ENCODE results near the gene NDUFB6. TPM values are rescaled to one million over a fixed set of nuclear protein-coding genes. Genes with fewer than 3 reads are reported as not detected.

Gene NDUFB6
- total RNA-seq, 2 donors from 2014 or later: 6.9 to 7.5 TPM

DNA sequence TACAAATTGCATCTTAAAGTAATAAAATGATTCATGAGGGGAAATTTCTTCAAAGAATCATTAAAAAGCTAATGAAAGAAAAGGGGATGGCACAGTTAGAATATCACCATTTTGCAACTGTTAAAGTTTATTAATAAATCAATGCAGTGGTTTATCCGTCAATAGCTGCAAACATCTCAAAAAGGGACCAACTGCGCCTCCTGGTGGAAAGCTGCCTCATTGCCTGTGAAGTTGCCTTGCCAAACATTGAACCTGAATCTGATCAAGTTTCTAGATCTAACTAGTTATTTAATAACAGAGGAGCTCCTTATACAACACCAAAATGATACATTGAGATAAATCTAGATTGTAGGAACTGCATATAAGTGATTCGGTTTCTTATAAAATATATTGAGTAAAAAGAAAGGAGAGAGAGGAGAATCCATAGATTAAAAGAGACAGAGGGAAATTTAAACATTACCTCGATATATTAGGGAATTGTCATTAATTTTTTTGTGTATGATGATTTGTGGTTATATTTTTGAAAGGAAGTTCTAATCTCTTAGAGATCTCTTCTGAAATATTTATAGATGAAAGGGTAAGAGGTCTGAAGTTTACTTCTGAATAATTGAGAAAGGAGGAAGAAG, 6.9 kb upstream of the NDUFB6 start:
- 10 to 14% methylated on average over 4 of the region's 4 CpGs for WGBS, 2 donors
- peak; percentile 58 for ATAC-seq

DNA sequence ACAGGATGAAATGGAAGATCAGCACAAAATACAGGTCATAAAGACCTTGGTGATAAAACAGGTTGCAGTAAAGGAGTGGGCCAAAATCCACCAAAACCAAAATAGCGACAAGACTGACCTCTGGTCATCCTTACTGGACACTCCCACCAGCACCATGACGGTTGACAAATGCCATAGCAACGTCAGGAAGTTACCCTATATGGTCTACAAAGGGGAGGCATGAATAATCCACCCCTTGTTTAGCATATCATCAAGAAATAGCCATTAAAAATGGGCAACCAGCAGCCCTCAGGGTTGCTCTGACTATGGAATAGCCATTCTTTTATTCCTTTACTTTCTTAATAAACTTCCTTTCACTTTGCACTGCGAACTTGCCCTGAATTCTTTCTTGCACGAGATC, 6.0 kb upstream of the NDUFB6 start:
- no peak for ATAC-seq
- no peak for DNase-seq
- intact Hi-C loops (cut with DNase I): no loop called here
- H3K4me1 ChIP-seq: no peaks in the 10 kb centered on the region
- 42% methylated on average over 5 of the region's 5 CpGs for WGBS, 2 donors
- no peak overlapping the region for H3K27ac ChIP-seq
- TF ChIP-seq, protein P1, sequence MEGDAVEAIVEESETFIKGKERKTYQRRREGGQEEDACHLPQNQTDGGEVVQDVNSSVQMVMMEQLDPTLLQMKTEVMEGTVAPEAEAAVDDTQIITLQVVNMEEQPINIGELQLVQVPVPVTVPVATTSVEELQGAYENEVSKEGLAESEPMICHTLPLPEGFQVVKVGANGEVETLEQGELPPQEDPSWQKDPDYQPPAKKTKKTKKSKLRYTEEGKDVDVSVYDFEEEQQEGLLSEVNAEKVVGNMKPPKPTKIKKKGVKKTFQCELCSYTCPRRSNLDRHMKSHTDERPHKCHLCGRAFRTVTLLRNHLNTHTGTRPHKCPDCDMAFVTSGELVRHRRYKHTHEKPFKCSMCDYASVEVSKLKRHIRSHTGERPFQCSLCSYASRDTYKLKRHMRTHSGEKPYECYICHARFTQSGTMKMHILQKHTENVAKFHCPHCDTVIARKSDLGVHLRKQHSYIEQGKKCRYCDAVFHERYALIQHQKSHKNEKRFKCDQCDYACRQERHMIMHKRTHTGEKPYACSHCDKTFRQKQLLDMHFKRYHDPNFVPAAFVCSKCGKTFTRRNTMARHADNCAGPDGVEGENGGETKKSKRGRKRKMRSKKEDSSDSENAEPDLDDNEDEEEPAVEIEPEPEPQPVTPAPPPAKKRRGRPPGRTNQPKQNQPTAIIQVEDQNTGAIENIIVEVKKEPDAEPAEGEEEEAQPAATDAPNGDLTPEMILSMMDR (IDR thresholded peaks at IDR 0.05): no peak
- TF ChIP-seq POLR2A (IDR thresholded peaks at IDR 0.05): no peak
- no peaks in the 10 kb centered on the region for H3K27me3 ChIP-seq
- no peak overlapping the region for H3K4me3 ChIP-seq
- no peaks in the 10 kb centered on the region for H3K9me3 ChIP-seq
- no peaks in the 10 kb centered on the region for H3K36me3 ChIP-seq (replicated peaks in 1 of 2; ENCODE audit: insufficient read depth in 1 of 2, low read depth in 2 of 2)

More for the DNA sequence above, 6.9 kb upstream of the NDUFB6 start:
- intact Hi-C loops (cut with DNase I): loop anchor here (5.0 to 10.0 kb wide), 3 partner anchors 145 to 395 kb away; no protein-coding TSS in a partner anchor
- Histone ChIP-seq H3K4me1 (no peaks in the 10 kb centered on the region), H3K9me3 (no peaks in the 10 kb centered on the region), H3K36me3 (replicated peaks in 1 of 2; ENCODE audit: insufficient read depth in 1 of 2, low read depth in 2 of 2) (no peaks in the 10 kb centered on the region), H3K4me3 (no peak overlapping the region), H3K27ac (no peak overlapping the region), H3K27me3 (no peaks in the 10 kb centered on the region)
- TF ChIP-seq, protein P1 (IDR thresholded peaks at IDR 0.05): peak; percentile 73 to 92 (median 78)
- TF ChIP-seq POLR2A (IDR thresholded peaks at IDR 0.05): no peak
- DNase-seq: peak; percentile 67 to 82 (median 74)

DNA sequence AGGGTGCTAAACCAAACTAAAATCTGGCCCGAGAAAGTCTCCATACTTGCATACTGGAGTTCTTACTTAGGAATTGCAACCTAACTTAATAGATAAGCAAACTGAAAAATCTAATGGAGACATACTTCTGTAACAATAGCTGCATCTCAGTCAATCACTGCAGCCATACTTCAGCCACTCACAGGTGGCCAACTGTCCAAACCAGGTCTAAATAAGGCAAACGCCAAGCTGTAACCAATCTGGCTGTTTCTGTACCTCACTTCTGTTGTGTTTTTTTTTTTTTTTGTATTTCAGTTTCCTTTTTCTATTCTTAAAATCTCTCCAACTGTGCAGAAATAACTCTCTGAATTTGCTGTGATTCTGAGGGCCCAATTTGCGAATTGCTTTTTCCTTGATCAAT, 4.4 kb upstream of the NDUFB6 start:
- H3K4me3 ChIP-seq: no peak overlapping the region
- DNase-seq: no peak
- no peaks in the 10 kb centered on the region for H3K36me3 ChIP-seq (replicated peaks in 1 of 2; ENCODE audit: insufficient read depth in 1 of 2, low read depth in 2 of 2)
- no peak overlapping the region for H3K27ac ChIP-seq
- no peaks in the 10 kb centered on the region for H3K9me3 ChIP-seq
- ATAC-seq: no peak
- peaks cover 3% of the 10 kb centered on the region for H3K4me1 ChIP-seq
- 54% methylated on average over 3 of the region's 3 CpGs for WGBS, 2 donors
- TF ChIP-seq POLR2A (IDR thresholded peaks at IDR 0.05): no peak
- TF ChIP-seq, protein P1 (IDR thresholded peaks at IDR 0.05): no peak
- intact Hi-C loops (cut with DNase I): no loop called here
- no peaks in the 10 kb centered on the region for H3K27me3 ChIP-seq

DNA sequence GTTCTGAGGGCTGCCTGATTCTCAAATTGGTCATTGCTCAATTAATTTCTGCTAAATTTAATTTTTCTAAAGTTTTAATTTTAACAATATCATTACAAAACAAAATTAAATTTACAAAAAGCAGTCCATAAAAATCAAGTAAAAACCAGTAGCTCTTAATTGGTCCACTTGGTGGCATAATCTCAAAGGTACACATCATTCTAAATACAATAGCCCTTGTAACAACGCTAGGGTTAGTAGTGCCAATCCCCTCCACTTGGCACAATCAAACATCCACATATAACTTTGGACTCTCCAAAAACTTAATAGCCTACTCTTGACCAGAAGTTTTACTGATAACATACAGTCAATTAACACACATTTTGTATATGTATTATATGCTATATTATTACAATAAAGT, 1.9 kb upstream of the NDUFB6 start:
- WGBS, 2 donors: 23 to 32% methylated on average over 1 of the region's 1 CpG
- Histone ChIP-seq H3K9me3 (no peaks in the 10 kb centered on the region), H3K4me3 (no peak overlapping the region), H3K27me3 (no peaks in the 10 kb centered on the region), H3K4me1 (peaks cover 14% of the 10 kb centered on the region), H3K36me3 (replicated peaks in 1 of 2; ENCODE audit: insufficient read depth in 1 of 2, low read depth in 2 of 2) (no peaks in the 10 kb centered on the region), H3K27ac (no peak overlapping the region)
- intact Hi-C loops (cut with DNase I): no loop called here
- ATAC-seq: no peak
- DNase-seq: no peak
- TF ChIP-seq, protein P1 (IDR thresholded peaks at IDR 0.05): no peak
- TF ChIP-seq POLR2A (IDR thresholded peaks at IDR 0.05): no peak

DNA sequence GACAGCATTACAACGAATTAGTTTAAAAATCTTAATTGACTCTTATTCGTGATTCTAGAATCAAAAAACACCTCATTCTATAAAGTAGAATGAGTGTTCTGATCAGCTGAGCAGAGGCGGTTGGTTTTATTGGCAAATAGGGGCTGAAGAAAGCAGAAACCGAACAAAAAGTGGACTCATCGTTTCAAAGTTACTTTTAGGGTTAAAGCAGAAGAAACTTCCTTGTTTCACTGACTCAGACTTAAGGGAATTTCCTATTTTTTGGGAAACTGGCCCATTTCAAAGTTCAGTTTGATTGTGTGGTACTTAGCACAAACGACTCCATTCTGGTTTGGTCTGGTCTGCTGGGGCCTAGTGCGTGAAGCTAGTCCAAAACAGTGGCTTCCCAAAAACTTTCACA, 862 bp upstream of the NDUFB6 start:
- intact Hi-C loops (cut with DNase I): no loop called here
- TF ChIP-seq POLR2A (IDR thresholded peaks at IDR 0.05): no peak
- ATAC-seq (no peak), DNase-seq (no peak)
- WGBS, 2 donors: 74 to 79% methylated on average over 7 of the region's 7 CpGs
- Histone ChIP-seq H3K36me3 (replicated peaks in 1 of 2; ENCODE audit: insufficient read depth in 1 of 2, low read depth in 2 of 2) (no peaks in the 10 kb centered on the region), H3K4me3 (no peak overlapping the region), H3K27ac (peak overlapping the region in 2 of 4 donors; percentile 79 to 88), H3K4me1 (peaks cover 14% of the 10 kb centered on the region), H3K9me3 (no peaks in the 10 kb centered on the region), H3K27me3 (no peaks in the 10 kb centered on the region)

All from body of pancreas (tissue), 4 donors.